Stimulated activated naive CD8-positive, alpha-beta T cell treated with anti-CD3 and anti-CD28 coated beads, Interleukin-15, Interleukin-2, amounts not matched to agents 100 ng/mL and 50 ng/mL, for 24 hours (primary cell): Measurements from ENCODE around the gene NDRG2.

Source experiments
- H3K27ac Mint-ChIP-seq: one replicate; pipeline ENCODE4 v1.8.0; 2021; ENCODE audit warnings: mild to moderate bottlenecking, mixed read lengths
- H3K27me3 Mint-ChIP-seq: one replicate; pipeline ENCODE4 v1.8.0; 2021; ENCODE audit warnings: mixed read lengths
- H3K36me3 Mint-ChIP-seq: one replicate; pipeline ENCODE4 v1.8.0; 2021; ENCODE audit warnings: low read depth, mixed read lengths
- H3K4me1 Mint-ChIP-seq: one replicate; pipeline ENCODE4 v1.8.0; 2021; ENCODE audit warnings: low read depth, mixed read lengths
- H3K4me3 Mint-ChIP-seq: one replicate; pipeline ENCODE4 v1.8.0; 2021; ENCODE audit warnings: mild to moderate bottlenecking, mixed read lengths
- H3K9me3 Mint-ChIP-seq: one replicate; pipeline ENCODE4 v1.8.0; 2021; ENCODE audit warnings: mixed read lengths

Gene NDRG2

GRCh38 chr14:21030531-21030930, 5.7 kb upstream of the NDRG2 start:
- Mint-ChIP-seq H3K27ac (no peak overlapping the region), H3K36me3 (no peaks in the 10 kb centered on the region), H3K9me3 (no peaks in the 10 kb centered on the region), H3K27me3 (no peaks in the 10 kb centered on the region), H3K4me1 (no peaks in the 10 kb centered on the region), H3K4me3 (no peak overlapping the region)

GRCh38 chr14:21029917-21030316, 5.1 kb upstream of the NDRG2 start, which contains the start of gene TPPP2:
TPPP2 (plus strand) TSS chr14:21030217; CDS start chr14:21030582, 365 bp downstream.
- no peaks in the 10 kb centered on the region for H3K9me3 Mint-ChIP-seq
- H3K4me3 Mint-ChIP-seq: no peak within 1 kb of the TSS
- no peak within 1 kb of the TSS for H3K27ac Mint-ChIP-seq
- H3K36me3 Mint-ChIP-seq: no peaks in the 10 kb centered on the region
- no peaks in the 10 kb centered on the region for H3K27me3 Mint-ChIP-seq
- H3K4me1 Mint-ChIP-seq: no peaks in the 10 kb centered on the region

GRCh38 chr14:21026988-21027315, 2.1 kb upstream of the NDRG2 start:
- H3K27ac Mint-ChIP-seq: no peak overlapping the region
- H3K4me3 Mint-ChIP-seq: no peak overlapping the region
- H3K27me3 Mint-ChIP-seq: peaks cover 8% of the 10 kb centered on the region
- no peaks in the 10 kb centered on the region for H3K36me3 Mint-ChIP-seq
- H3K9me3 Mint-ChIP-seq: no peaks in the 10 kb centered on the region
- peaks cover 11% of the 10 kb centered on the region for H3K4me1 Mint-ChIP-seq

GRCh38 chr14:21026274-21026987, 1.6 kb upstream of the NDRG2 start:
- Mint-ChIP-seq H3K9me3 (no peaks in the 10 kb centered on the region), H3K27me3 (peaks cover 8% of the 10 kb centered on the region), H3K36me3 (no peaks in the 10 kb centered on the region), H3K4me3 (no peak overlapping the region), H3K27ac (no peak overlapping the region), H3K4me1 (peaks cover 11% of the 10 kb centered on the region)

GRCh38 chr14:21025371-21026273, 761 bp upstream of the NDRG2 start:
- no peaks in the 10 kb centered on the region for H3K36me3 Mint-ChIP-seq
- H3K27me3 Mint-ChIP-seq: peaks cover 8% of the 10 kb centered on the region
- H3K9me3 Mint-ChIP-seq: no peaks in the 10 kb centered on the region
- H3K4me1 Mint-ChIP-seq: peaks cover 11% of the 10 kb centered on the region
- H3K27ac Mint-ChIP-seq: no peak overlapping the region
- peak overlapping the region; percentile 73 for H3K4me3 Mint-ChIP-seq

- Mint-ChIP-seq H3K27me3 (peaks cover 8% of the 10 kb centered on the region), H3K4me3 (peak overlapping the region; percentile 68), H3K27ac (peak overlapping the region; percentile 14), H3K4me1 (peaks cover 11% of the 10 kb centered on the region), H3K9me3 (no peaks in the 10 kb centered on the region), H3K36me3 (no peaks in the 10 kb centered on the region)
Measured at GRCh38 chr14:21023817-21024584, 860 bp downstream of the NDRG2 start.

- H3K9me3 Mint-ChIP-seq: no peaks in the 10 kb centered on the region
- H3K36me3 Mint-ChIP-seq: no peaks in the 10 kb centered on the region
- H3K27ac Mint-ChIP-seq: no peak overlapping the region
- H3K4me1 Mint-ChIP-seq: peaks cover 11% of the 10 kb centered on the region
- peaks cover 8% of the 10 kb centered on the region for H3K27me3 Mint-ChIP-seq
- no peak overlapping the region for H3K4me3 Mint-ChIP-seq
Measured at GRCh38 chr14:21023174-21023573, 1.7 kb downstream of the NDRG2 start.

GRCh38 chr14:21022686-21023085, 2.2 kb downstream of the NDRG2 start:
- Mint-ChIP-seq H3K27me3 (peaks cover 8% of the 10 kb centered on the region), H3K4me1 (peaks cover 11% of the 10 kb centered on the region), H3K36me3 (no peaks in the 10 kb centered on the region), H3K9me3 (no peaks in the 10 kb centered on the region), H3K27ac (no peak overlapping the region), H3K4me3 (no peak overlapping the region)

GRCh38 chr14:21020977-21021545, 3.8 kb downstream of the NDRG2 start:
- Mint-ChIP-seq H3K9me3 (no peaks in the 10 kb centered on the region), H3K36me3 (no peaks in the 10 kb centered on the region), H3K27ac (no peak overlapping the region), H3K4me3 (no peak overlapping the region), H3K4me1 (peaks cover 11% of the 10 kb centered on the region), H3K27me3 (peaks cover 8% of the 10 kb centered on the region)

- Mint-ChIP-seq H3K9me3 (no peaks in the 10 kb centered on the region), H3K27ac (no peak overlapping the region), H3K4me1 (peaks cover 8% of the 10 kb centered on the region), H3K4me3 (no peak overlapping the region), H3K36me3 (no peaks in the 10 kb centered on the region), H3K27me3 (peaks cover 6% of the 10 kb centered on the region)
Measured at GRCh38 chr14:21019366-21019765, 5.5 kb downstream of the NDRG2 start.

GRCh38 chr14:21018781-21019180, 6.1 kb downstream of the NDRG2 start:
- no peaks in the 10 kb centered on the region for H3K36me3 Mint-ChIP-seq
- H3K27me3 Mint-ChIP-seq: peaks cover under 1% of the 10 kb centered on the region
- no peak overlapping the region for H3K27ac Mint-ChIP-seq
- H3K4me3 Mint-ChIP-seq: no peak overlapping the region
- no peaks in the 10 kb centered on the region for H3K9me3 Mint-ChIP-seq
- peaks cover 2% of the 10 kb centered on the region for H3K4me1 Mint-ChIP-seq

- no peaks in the 10 kb centered on the region for H3K27me3 Mint-ChIP-seq
- H3K4me1 Mint-ChIP-seq: no peaks in the 10 kb centered on the region
- H3K4me3 Mint-ChIP-seq: no peak overlapping the region
- H3K27ac Mint-ChIP-seq: no peak overlapping the region
- no peaks in the 10 kb centered on the region for H3K9me3 Mint-ChIP-seq
- H3K36me3 Mint-ChIP-seq: no peaks in the 10 kb centered on the region
Measured at GRCh38 chr14:21018286-21018685, 6.6 kb downstream of the NDRG2 start.

- H3K36me3 Mint-ChIP-seq: no peaks in the 10 kb centered on the region
- H3K27ac Mint-ChIP-seq: no peak overlapping the region
- H3K4me3 Mint-ChIP-seq: no peak overlapping the region
- H3K27me3 Mint-ChIP-seq: peaks cover 4% of the 10 kb centered on the region
- H3K4me1 Mint-ChIP-seq: no peaks in the 10 kb centered on the region
- H3K9me3 Mint-ChIP-seq: no peaks in the 10 kb centered on the region
Measured at GRCh38 chr14:21017528-21018245, 7.2 kb downstream of the NDRG2 start.
